Endometrium (tissue), 2 donors: ENCODE measurements around the gene ZNF407.
A peak's percentile ranks its signal among the peaks of the same experiment; 100 is the strongest.

Experiments used
- FAIRE-seq: peaks from 2 replicates; lab custom pipeline; 2012; peaks lifted over from hg19 to GRCh38; lab: Jason Lieb, UNC
- donor health status: control.
- donor health status: control.

The ZNF407 gene

DNA sequence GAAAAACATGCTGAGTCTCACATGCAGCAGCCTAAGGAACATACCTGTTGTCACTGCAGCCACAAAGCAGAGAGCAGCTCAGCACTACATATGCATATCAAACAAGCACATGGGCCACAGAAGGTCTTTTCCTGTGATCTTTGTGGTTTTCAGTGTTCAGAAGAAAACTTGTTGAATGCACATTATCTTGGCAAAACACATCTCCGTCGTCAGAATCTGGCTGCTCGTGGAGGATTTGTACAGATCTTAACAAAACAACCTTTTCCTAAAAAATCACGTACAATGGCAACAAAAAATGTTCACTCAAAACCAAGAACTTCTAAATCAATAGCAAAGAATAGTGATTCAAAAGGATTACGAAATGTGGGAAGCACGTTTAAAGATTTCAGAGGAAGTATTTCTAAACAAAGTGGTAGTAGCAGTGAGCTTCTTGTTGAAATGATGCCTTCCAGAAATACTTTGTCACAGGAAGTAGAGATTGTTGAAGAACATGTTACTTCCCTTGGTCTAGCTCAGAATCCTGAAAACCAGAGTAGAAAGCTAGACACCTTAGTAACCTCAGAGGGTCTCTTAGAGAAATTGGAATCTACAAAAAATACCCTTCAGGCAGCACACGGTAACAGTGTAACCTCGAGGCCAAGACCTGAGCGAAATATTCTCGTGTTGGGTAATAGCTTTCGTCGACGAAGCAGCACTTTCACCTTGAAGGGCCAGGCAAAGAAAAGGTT is 34.1 kb downstream of the ZNF407 start:
- FAIRE-seq: no peak

DNA sequence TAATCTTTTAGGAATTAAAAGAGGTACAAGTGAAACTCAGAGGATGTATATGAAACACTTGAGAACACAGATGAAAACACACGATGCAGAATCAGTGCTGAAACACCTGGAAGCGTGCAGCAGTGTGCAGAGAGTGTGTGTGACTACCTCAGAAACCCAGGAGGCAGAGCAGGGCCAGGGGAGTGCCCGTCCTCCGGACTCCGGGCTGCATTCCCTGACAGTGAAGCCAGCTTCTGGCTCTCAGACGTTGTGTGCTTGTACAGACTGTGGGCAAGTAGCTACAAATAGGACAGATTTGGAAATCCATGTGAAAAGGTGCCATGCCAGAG is 34.6 kb downstream of the ZNF407 start:
- no peak for FAIRE-seq

DNA sequence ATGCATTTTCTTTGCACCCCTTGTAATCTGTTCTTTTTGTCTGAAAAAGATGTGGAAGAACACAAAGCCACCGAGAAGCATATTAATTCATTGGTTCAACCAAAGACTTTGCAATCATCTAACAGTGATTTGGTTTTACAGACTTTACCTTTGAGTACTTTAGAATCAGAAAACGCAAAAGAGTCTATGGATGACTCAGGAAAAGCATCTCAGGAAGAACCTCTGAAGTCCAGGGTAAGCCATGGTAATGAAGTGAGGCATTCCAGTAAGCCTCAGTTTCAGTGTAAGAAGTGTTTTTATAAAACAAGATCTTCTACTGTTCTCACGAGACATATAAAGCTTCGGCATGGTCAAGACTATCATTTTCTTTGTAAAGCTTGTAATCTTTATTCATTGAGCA is 35.2 kb downstream of the ZNF407 start:
- no peak for FAIRE-seq

DNA sequence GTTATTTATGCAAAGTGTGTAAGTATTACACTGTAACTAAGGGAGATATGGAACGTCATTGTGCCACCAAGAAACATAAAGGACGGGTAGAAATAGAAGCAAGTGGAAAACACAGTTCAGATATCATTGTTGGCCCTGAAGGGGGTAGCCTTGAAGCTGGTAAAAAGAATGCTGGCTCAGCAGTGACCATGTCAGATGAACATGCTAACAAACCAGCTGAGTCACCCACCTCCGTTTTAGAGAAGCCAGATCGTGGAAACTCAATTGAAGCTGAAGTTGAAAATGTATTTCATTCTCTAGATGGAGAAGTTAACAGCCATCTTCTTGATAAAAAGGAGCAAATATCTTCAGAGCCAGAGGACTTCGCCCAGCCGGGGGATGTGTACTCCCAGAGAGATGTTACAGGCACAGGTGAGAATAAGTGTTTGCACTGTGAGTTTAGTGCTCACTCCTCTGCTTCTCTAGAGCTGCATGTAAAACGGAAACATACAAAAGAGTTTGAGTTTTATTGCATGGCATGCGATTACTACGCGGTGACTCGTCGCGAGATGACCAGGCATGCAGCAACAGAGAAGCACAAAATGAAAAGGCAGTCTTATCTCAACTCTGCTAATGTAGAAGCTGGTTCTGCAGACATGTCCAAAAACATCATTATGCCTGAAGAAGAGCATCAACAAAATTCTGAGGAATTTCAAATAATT is 36.1 kb downstream of the ZNF407 start:
- FAIRE-seq: no peak

DNA sequence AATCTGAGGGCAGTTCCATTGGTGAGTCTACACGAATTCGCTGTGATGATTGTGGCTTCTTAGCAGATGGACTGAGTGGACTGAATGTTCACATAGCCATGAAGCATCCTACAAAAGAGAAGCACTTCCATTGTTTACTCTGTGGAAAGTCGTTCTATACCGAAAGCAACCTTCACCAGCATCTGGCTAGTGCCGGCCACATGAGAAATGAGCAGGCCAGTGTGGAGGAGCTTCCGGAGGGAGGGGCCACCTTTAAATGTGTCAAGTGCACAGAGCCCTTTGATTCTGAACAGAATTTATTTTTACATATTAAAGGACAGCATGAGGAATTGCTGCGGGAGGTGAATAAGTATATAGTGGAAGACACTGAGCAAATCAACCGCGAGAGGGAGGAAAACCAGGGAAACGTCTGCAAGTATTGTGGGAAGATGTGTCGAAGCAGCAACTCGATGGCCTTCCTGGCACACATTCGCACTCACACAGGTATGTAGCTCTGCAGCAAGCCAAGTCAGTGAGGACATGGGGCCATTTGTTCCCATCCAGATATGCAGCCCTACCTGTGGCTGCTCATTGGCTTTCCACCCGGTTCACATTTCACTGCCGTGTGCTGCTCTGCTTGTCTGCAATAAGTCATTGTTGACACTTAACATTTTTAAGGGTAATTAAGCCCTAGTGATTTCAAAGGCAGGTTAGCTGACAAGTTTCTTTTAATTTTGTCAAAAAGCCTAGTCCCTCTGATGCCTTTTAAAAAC is 37.7 kb downstream of the ZNF407 start:
- no peak for FAIRE-seq

DNA sequence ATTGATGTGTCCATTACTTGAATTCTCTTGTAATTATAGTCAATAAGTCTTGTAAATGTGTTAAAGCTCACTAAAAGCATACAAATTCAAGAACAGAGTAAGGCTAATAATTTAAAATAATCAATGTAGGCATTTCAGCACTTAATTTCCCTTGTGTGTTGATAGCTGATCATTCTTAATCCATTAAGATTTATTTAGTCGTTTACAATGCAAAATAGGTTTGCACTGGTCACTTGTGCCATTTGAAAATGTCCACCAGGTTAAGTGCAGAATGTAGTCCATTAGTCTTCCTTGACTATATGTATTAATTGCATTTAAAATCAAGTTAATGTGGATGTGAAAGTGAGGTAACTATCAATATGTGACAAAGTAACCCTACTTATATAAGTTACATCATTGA is 39.4 kb downstream of the ZNF407 start:
- no peak for FAIRE-seq

DNA sequence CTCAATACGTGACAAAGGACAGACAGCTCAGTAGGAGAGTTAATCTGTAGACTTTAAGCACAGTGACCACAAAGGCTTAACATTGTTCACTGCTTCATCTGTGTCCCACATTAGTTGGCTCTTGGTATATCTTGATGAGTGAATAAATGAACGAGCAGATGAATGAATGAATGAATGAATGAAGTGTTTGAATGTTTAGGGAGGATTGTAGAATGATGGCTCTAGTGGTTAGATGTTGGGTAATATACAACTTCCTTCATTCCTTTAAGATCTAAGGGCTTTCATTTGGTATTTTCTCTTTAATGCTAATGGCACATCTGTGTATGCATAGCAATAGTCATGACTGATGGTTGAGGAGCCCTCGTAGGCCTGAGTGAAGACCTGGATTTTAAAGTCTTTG is 40.5 kb downstream of the ZNF407 start:
- FAIRE-seq: no peak

DNA sequence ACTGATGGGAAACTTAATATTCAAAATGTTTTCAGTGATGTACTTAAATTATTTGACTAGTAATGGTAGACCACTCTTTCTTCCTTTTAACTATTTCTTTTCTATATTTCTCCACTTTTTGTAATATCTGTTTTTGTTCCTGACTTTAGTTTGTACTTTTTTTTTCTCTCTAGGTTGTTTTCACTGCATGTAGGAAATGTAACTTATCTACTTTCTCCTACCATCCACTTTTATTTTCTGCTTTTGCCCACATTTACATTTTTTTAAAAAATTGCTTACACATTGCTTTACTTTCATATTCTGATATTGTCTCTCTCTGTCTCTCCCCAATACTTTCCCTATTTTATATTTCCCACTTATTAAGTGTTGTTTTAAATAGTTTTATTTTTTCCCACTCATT is 47.0 kb downstream of the ZNF407 start:
- peak; percentile 51 for FAIRE-seq

DNA sequence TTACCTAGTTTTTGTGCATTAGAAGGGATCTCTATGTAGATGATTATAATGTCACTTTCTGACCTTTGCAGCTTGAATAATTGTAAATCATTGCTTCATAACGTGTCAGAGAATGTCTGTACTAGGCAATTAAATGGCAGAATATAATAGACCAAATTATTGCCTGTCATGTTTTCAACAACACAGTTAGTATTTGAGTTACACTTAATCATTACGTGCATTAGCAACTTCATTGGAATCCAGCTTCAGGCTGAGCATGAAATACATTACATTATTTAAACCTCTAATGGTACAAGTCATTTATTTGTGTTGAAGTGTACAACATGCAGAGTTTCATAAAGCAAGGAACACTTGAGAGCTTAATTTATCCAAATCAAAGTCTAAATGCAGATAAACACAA is 48.0 kb downstream of the ZNF407 start:
- no peak for FAIRE-seq

DNA sequence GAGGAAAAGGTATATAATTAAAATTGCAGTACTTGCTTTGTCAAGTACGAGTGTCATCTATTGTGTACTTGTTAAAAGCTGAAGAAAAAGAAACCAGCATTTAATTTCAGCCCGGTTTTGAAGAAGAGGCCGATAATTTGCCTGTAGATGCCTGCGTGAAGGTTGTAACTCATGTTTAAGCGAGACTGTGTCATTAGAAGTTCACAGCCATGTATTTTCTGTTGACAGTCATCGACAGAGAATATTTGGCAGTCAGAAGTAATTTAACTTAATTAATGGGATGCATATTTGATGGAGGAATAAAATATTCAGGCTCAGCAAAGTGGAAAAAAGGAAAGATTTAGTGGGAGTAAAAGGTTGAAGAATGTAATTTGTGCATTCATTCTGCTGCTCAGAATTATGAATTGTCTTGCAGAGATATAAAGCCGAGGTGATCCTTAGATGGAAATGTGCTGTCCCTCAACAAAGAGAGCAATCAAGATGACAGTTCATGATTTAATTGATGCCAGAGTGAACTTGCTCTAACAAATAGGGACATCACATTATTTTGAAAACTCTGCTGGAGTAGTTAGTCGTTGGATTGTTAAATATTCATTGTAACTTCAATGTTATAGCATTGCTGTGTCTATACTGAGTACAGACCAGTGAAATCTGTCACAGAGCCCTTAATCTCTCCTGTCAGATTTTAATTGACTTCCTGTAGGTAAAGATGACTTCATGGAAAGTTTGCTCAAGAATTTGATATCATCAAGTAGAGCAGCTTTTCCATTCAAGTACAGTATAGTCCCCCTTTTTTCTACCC is 53.9 kb downstream of the ZNF407 start:
- no peak for FAIRE-seq

DNA sequence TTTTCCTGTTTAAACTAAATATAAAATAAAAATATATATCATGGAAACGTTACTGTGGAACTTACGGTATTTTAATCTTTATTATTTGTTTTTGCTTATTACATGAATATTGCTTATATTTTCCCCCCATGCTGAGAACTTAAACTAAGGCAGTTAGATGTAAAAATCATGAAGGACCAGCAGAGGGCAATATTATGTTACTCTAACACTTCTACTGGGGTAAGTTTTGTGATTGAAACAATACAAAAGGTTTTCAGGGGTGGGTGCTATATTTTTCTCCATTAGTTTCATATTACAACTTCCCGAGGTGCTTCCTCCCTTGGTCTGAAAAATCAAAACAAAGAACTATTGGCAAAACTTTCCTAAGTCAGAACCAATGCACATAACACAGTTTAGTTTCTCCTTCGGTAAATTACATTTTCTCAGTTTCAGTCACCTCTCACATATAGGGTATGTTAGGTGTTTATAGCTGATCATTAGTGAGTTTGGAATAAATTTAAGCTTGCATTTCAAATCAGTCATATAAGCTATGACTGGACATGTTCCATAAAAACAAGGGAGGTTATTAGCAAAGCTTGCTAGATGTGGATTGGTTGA is 54.8 kb downstream of the ZNF407 start:
- FAIRE-seq: peak; percentile 92

DNA sequence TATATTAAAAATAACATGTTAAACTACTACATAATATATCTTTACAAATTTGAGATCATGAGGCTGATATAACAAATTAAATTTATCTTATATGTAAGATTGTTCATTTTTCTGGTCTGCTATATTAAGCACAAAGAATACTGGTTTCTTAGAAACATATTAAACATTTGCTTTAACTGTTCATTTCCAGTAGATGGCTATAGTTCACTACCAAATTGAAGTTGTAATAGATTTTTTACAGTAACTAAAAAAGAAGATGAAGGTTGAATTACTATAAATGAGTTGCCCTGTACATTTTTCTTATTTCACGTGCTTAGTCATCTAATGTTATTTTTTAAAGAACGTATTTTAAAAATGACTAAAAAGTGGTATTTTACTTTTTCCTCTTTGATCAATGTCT is 57.0 kb downstream of the ZNF407 start:
- peak; percentile 97 for FAIRE-seq

DNA sequence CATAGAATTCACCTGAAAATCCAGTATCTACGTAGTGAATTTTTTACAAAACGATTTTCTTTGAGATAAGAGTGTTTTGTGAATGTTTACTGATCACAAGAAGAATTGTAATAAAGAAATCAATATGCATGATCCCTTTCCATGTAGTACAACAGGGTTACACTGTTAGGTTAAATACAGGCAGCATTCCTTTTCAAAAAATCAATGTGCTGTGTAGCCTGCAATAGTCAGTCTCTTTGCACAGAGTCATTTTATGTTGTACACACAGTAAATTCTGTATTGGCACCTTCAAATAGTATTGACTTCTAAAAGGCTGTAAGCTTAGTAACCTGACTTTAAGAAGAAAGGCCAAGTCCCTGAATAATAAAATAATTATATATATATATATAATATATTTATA is 63.3 kb downstream of the ZNF407 start:
- no peak for FAIRE-seq

DNA sequence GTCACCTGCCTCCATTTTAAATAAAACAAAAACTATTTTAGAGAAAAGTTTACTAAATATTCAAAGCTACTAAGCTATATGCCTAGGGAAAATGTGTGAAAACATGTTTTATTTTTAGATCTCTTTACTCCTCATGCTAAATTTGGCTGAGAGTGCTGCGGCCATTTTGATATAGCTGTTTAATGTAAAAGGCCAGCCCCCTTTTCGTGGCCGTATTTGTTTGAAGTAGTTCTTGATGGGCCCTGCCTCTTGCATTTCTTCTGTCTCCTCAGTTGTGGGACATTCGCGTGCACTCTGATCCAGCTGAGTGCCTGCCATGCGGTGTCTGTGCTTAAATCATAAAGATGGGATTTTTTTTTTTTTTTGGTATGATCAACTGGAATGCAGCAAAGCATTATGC is 64.0 kb downstream of the ZNF407 start:
- no peak for FAIRE-seq

DNA sequence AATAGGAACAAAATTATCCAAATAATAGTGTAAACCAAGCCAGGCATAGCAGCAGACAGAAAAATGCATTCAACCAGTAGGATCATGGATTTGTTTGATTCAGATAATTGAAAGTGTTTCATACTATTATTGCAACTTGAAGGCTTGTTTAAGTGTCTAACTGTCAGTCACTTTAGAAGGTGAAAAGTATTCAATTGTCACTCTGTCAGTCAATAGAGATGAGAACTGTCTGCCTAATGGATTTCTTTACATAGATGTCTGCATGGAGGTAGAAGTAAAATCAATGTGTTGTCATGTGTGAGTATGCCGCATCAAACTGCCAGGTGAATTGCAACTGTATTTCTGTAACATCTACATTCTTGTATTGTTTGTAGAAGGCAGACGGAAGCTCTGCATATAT is 65.0 kb downstream of the ZNF407 start:
- no peak for FAIRE-seq

DNA sequence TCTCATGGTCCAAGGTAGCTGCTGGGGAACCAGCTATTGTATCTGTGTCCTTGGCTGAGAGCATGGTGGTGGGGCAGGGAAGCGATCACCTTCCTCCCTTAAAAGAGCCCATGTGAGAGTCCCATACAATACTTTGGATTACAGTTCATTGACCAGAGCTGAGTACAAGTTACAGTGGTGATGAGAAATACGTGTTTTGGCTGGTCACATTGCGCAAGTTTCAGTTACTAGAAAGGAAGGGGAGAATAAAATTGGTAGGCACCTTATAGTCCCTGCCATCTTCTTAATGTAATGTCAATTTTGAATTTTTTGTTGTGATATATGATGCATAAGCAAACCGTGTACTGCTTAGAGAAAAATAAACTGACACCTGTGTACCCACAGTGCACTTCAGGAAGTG is 67.7 kb downstream of the ZNF407 start:
- no peak for FAIRE-seq

DNA sequence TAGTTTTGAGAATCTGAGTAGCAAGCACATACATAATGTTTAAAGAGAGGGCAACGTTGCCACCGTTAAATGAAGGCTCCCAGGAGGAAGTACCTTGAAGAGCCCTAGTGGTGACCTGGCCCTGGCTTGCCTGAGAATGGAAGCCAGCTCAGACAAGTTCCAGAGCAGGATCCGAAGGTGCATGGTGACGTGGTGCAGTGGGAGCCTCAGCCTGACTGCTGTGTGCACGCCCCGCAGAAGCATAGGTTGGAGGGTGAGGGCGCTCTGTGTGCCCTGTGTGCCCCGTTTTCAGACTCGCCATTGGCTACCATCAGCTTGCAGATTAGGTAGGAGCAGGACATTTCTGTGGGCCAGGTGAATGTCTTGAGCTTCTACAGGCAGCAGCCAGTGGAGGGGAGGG is 68.2 kb downstream of the ZNF407 start:
- no peak for FAIRE-seq

DNA sequence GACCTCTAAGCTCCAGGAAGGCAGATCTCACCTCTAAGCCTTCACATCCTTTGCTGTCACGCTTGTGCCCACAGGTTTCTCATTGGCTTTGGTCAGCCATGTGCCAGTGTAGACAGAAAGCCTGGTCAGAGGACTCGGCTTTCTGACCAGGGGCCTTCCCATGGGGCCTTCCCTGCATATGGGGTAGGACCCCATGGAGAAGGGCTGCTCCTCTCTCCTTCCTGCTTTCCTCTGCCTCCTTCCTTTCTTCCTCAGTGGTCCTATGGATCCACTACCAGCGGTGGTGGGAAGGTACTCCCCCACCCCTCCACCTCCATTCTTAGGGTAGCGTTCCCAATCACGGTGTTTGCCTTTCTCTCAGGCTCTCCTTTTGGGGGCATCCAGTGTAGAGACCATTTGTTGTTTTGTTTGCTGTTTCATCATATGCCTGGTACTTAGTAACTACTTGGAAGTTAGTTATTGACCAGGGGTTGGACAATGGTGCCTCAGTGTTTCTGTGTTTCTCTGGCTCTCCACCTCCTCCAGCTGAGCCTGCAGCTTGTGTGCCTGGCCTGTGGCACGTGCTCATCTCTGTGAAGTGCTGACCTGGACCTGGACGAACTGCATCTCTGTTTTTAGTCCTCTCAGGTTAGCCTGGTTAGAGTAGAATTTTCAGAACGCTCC is 71.6 kb downstream of the ZNF407 start:
- FAIRE-seq: no peak

DNA sequence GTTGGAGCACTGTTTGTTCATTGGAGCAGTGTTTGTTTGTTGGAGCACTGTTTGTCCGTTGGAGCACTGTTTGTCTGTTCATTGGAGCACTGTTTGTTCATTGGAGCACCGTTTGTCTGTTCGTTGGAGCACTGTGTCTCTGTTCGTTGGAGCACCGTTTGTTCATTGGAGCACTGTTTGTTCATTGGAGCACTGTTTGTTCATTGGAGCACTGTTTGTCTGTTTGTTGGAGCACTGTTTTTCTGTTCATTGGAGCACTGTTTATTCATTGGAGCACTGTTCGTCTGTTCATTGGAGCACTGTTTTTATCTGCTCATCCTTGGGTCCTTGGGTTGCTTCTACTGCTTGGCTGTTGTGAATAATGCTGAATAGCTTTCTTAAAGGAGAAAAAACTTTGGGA is 74.7 kb downstream of the ZNF407 start:
- no peak for FAIRE-seq

DNA sequence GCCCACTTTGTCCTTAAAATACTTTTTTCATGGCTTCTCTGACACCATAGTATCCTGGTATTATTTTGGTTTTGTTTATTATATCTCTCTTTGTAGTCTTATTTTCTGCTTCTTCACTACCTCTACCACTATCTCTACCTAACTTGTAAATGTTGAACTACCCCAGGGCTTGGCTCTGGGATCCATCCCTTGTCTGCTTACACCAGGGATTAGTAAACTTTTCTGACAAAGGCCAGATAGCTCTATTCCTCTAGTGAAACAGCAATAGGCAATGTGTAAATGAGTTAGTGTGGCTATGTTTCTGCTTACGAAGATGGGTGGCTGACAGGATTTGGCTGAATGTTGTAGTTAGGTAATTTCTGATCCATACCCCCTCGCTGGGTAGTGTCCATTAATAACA is 76.8 kb downstream of the ZNF407 start:
- FAIRE-seq: no peak

DNA sequence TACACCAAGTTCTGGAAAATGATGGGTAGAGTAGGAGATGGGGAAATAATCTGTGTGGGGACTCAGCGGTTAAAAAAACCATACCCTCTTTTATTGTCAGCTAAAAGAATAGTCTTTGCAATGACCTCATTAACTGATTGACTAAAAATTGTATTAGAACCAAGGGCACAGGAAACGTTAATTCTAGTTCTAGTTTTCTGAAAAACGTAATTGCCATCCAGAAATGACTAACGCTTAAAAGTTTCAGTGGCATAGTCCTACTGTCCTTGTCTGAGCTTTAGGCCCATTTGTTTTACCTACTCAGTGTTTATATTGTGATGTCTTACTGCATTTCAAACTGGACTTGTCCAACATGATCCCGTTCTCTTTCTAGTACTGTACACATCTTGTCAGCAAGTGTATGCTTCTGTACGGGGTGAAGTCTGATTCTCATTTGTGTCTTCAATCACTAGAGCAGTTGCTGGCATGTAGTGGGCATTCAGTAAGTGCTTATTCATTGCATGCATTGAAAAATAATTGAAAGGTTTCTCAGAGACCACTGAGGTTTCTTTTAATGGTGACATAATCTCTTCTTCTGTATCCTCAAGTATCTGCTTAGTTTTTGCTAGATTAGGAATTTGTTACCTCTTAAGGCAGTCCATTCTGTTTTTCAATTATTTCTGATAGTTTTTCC is 81.5 kb downstream of the ZNF407 start:
- FAIRE-seq: no peak
